GM18505 (cell line): ENCODE measurements around the gene FRY.

Source experiments
- ATAC-seq: cut with Tn5 transposase; IDR thresholded peaks from one replicate; pipeline ENCODE4 v1.9.1; 2021; ENCODE audit not compliant: unreplicated experiment
- POLR2A ChIP-seq: IDR thresholded peaks from 4 replicates; pipeline ENCODE4 v1.6.1; 2011; ENCODE audit warnings: borderline replicate concordance; ENCODE audit not compliant: insufficient read depth, insufficient read length; ENCODE audit errors: extremely low read depth

Gene FRY

DNA sequence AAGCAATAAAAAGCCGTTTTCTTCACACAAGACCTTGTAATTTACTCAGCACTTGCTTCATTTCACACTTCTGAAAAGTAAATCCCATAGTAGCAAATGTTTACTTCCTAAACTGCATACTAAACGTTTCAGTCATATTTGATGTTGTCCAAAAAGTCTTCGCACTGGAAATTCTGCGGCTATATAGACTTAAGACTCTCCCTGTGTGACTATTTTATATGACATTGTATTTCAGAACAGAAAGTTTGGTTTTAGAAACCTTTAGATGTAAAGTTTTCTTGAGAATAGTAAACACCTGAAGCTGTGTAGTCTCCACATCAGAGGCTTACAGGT lies 254.0 kb downstream of the FRY start:
- TF ChIP-seq POLR2A = no peak
- no peak for ATAC-seq

DNA sequence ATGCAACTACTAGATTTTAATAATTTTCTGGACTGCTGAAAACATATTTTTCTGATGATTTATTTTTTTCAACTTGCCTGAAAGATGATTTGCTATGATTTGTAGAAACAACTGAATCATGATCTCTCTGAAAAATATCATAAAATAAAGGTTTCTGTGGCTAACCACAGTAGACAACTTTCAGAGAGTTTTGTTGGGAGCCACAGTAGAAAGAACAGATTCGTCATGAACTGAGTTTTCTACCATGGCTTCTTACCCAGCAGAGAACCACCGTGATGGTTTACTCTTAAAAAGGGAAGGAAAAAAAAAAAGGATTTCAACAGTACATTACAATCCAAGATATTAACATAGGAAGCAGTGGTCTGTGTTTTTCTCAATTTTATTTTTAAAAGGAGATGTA lies 265.6 kb downstream of the FRY start:
- ATAC-seq = no peak
- TF ChIP-seq POLR2A = no peak

DNA sequence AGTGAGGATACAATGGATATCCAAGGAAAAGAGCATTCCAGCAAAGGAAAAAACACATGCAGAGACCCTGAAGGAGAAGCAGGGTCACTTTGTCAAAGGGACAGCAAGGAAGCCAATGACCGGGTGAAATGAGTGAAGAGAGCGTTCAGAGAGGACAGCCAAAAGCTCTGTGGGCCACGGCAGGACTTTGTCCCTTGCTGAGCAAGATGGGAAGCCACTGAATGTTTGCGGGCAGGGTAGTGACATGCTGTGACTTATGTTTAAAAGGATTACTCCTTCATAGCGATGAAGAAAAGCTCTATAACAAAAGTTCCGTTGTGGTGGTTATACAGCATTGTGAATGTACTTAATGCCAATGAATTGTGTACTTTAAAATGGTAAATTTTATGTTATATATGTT lies 267.1 kb downstream of the FRY start:
- ATAC-seq = no peak
- TF ChIP-seq POLR2A = no peak

DNA sequence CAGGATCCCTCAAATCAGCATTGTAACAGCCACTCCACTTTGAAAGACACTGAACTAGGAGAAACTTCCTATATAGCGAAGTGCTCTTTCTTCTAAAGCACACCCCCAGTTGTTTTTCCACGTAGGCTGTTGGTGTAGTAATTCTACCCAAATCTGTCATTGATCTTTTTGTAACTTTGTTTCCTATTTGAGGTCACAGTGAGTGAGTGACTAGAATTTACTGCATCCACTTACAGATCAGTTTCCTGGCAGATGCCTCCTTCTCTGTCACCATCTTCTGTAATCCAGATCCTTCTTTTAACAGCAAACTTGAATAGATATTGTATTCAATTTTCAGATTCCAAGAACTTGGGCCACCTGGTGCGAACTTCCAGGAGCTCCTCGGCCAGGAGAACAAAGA lies 268.3 kb downstream of the FRY start:
- no peak for ATAC-seq
- TF ChIP-seq POLR2A = no peak

DNA sequence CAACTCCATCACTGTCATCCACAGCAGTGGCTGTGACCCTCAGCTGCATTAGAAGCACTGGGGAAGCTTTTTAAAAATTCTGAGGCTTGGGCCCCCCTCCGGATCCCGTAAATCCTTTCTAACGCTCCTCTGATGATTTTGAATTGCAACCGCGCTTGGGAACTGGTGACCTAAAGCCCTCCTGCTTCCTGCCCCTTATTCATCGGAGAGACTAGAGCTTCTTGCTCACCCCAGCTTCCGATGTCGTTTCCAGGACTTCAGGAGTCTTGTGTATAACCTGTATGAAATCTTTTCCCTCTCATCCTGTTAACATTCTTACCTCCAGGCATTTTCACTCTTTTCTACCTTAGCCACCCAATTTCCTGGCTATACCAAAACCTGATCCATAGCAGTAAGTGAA lies 268.8 kb downstream of the FRY start:
- TF ChIP-seq POLR2A = no peak
- ATAC-seq = no peak

DNA sequence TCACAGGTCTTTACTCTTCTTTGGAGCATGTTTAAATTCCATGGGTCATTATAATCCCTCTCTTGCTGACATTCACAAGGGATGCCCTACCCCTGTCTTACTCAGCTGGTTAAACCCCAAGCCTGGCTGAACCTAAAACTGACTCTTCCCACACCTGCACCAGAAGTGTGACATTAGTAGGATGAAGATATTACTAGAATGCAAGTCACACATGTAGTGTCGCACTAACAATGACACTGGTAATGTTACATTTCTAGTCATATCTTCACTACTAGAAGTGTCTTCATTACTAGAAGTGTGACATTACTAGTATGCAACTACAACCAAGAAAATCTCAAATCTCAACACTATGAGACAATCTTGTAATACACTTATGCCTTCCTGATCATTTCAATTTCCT lies 269.3 kb downstream of the FRY start:
- TF ChIP-seq POLR2A = no peak
- ATAC-seq = no peak

DNA sequence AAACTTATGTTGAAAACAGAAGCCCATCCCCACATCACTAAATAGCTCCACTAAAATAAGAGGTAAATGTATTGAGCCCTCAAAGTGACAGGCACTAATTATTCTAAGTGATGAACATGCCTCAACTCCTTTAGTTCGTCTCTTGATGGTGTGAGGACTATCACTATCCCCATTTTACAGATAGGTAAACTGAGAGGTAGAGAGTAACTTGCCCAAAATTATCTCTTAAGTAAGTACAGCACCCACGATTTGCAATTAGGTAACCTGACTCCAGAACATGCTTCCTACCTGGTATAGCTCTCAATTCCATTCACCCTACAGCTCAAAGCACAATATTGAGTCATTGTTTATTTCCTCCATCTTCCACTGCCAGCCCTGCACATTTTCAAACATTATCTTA lies 270.9 kb downstream of the FRY start:
- no peak for TF ChIP-seq POLR2A
- no peak for ATAC-seq

DNA sequence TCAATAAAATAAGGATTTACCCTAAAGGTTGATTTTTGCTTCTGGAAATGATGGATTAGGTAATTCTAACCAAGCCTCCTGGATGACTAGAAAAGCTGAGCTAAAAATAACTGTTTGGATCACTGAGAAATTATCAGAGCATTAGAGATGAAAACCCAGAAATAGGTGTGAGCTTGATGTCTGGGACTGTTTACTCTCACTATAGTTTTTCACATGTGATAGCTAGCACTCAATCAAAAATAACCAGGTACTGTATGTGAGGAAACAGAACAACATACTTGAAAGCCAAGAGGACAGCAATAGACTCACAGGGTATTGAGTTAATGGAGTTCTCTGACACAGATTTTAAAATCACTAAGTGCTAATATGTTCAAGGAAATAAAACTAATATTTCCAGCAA lies 274.1 kb downstream of the FRY start:
- no peak for ATAC-seq
- TF ChIP-seq POLR2A = no peak

DNA sequence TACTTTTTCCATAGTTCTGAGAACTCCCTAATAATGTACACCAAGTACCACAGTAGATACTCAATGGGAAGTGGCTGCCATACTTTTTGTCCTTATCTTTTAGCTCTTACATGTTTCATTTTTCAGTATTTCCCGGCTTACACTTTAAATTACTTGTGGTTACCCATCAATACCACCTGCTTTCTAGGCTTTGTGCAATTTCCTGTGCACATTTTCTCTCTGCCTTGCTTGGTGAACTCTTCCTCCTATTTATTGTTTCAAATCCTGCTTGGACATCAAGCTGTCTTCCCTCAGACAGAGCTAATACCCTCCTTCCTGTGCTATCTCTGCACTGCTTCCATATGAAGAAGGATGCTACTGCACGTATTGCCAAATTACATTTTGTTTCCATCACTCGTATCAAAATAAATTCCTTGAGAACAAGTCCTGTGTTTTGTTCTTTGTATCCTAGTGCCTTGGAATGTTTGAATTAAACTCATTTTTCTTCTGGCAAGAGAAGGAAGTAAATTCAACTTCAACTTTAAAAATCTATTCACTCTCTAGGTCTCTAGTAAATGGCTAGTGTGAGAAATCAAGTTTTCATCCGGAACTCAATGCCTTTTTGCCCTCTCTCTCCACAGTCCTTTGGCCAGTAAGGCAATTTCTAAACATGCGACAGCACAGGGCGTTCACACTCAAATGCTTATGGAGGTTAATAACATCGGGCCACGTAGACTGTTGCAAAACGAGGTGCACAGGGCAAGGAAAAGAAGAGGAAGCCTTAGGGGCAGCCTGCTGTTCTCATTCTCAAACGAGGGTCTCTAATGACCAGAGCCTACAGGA lies 277.9 kb downstream of the FRY start:
- TF ChIP-seq POLR2A = no peak
- ATAC-seq = peak; percentile 11

DNA sequence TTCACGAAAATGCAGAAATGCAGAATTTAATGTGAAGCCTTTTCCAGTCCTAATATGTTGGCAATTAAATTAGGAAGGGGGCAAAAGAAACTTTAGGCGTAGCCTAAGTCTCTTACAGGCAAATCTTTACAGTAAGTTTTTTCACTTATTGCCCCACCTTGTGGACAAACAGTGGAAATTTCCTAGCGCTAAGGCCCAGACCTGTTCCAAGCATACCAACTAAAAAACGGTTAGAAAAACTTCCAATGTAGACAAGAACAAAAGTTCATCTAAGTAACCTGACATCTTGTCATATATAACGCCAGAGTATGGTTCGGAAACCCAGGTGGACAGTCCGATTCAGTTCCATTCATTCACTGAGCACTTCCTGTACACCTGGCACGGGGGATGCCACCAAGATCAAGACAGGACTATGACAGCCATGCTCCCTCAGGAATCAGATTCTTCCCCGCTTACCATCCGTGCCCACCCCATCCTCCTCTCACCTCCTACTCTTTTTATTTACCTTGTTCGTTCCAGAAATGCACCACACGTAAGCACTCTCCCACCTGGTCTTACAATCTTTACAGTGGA lies 278.6 kb downstream of the FRY start:
- no peak for TF ChIP-seq POLR2A
- ATAC-seq = peak; percentile 53

DNA sequence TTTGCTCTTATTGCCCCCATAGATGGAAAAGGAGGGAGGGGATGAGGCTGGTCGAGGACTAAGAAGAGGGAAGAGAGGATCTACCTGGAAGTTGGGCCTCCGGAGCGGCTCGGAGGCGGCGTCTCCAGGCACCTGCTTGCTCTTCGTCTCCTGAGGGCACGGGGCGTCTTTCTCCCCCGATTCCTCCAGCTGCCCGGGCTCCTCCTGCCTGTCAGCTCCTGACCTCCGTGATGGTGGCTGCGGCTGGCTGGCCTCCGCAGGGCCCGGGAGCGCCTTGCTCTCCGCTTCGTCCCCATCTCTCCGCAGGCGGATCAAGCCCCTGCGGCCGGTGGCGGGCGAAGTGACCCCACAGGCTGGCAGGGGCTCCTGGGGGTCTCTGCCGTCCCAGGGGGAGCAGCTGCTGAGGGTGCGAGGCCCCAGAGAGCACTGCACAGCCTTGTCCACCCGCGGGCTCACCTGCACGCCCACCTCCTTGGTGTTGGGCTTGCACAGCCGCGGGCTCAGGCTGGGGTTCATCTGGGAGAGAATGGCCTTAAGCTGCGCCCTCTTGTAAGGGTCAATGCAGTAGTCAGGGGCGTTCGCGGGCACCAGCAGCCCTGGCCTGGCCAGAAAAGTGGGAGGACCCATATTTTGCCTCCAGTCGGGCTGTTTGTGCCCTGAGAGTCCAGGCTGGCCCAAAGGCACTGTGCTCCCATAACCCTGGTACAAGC lies 279.8 kb downstream of the FRY start:
- no peak for ATAC-seq

DNA sequence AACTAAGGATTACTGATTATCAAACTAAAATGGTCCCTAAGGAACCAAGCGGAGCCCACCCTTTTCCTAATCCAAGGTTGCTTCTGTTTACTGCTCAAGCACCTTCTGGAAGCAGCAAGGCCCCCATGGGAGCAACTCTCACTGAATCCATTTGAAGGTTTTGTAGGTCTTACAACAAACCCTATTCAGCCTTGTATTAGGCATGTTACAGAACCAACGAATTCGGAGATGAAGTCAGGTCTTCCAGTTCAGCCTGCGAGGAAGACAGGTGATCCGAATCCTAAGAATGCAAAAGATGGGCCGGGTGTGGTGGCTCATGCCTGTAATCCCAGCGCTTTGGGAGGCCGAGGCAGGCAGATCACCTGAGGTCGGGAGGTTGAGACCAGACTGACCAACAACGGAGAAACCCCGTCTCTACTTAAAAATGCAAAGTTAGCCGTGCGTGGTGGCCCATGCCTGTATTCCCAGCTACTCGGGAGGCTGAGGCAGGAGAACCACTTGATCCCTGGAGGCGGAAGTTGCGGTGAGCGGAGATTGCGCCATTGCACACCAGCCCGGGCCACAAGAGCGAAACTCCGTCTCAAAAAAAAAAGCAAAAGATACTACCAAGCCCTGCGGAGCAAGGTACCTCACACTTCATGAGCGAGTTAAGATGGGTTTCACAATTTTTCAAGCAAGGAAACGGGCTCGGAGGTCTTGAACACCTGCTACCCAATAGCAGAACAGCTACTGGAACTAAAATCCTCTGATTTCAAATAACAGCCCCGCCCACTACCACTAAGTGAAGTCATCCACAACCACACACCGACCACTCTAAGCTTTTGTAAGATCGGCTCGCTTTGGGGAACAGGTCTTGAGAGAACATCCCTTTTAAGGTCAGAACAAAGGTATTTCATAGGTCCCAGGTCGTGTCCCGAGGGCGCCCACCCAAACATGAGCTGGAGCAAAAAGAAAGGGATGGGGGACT lies 283.0 kb downstream of the FRY start:
- no peak for TF ChIP-seq POLR2A
- ATAC-seq = peak; percentile 24

More for the DNA sequence above, 279.8 kb downstream of the FRY start:
- TF ChIP-seq POLR2A = no peak
